ENCODE measurements around the gene SYCN. TPM values are rescaled to one million over a fixed set of nuclear protein-coding genes. Genes with fewer than 3 reads are reported as not detected.

The SYCN gene
- total and polyA plus RNA-seq, 2 of the 8 experiments (the other 6 are each of a cell fraction or from before 2014, with no cell fraction given), result not detected

DNA sequence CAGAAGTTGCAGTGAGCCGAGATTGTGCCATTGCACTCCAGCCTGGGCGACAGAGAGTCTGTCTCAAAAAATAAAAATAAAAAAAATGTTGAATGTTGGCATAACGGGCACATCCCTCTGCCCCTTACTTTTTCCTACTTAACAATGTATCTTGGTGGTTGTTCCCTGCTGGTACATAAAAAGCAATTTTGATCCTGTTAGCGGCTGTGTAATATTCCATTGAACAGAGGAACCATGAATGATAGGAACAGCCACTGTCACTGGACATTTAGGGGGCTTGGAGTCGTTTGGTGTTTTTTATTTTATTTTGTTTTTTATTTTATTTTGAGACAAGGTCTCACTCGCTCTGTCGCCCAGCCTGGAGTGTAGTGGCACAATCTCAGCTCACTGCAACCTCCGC, 17.7 kb downstream of the SYCN start:
- Histone ChIP-seq H3K79me2 (ENCODE audit: control insufficient read depth in 1 of 2, insufficient read depth in 2 of 2, low read length in 2 of 2) (no peaks in the 10 kb centered on the region), H4K91ac (replicated peaks; ENCODE audit: insufficient read length, low read length) (no peak overlapping the region), H2AFZ (ENCODE audit: low read length) (no peak overlapping the region), H3K4me1 (replicated peaks in 1 of 4; ENCODE audit: control insufficient read depth in 3 of 4, insufficient read depth in 4 of 4, low read length in 3 of 4) (peaks cover 0 to 3% (median under 1%) of the 10 kb centered on the region in 4 experiments; a peak in 2 of 7 replicates), H3K23me2 (ENCODE audit: low read depth, low read length) (no peaks in the 10 kb centered on the region), H3K27ac (ENCODE audit: low read depth, low read length) (no peak overlapping the region), H3K36me3 (ENCODE audit: control insufficient read depth in 2 of 4, insufficient read depth in 4 of 4, low read length in 3 of 4) (no peaks in the 10 kb centered on the region), H3K56ac (replicated peaks; ENCODE audit: insufficient read length, low read depth, low read length) (no peak overlapping the region), H3K4me2 (ENCODE audit: insufficient read depth in 1 of 2, low read depth in 2 of 2, low read length in 2 of 2) (no peak overlapping the region), H4K20me1 (replicated peaks in 1 of 2; ENCODE audit: control insufficient read depth in 1 of 2, insufficient read depth in 2 of 2, low read length in 2 of 2) (no peaks in the 10 kb centered on the region), H2AK5ac (ENCODE audit: low read depth, low read length) (no peak overlapping the region), H3K9me3 (ENCODE audit: insufficient read depth in 2 of 2, low read depth in 1 of 2, low read length in 1 of 2) (no peaks in the 10 kb centered on the region), H3K14ac (ENCODE audit: insufficient read length) (no peak overlapping the region), H2BK120ac (replicated peaks; ENCODE audit: low read depth, low read length) (no peak overlapping the region), H3K27me3 (replicated peaks in 1 of 4; ENCODE audit: control insufficient read depth in 3 of 4, extremely low read depth in 1 of 4, insufficient read depth in 3 of 4, low read length in 3 of 4) (no peaks in the 10 kb centered on the region), H3K9ac (replicated peaks in 1 of 4; ENCODE audit: extremely low read depth in 1 of 4, low read depth in 3 of 4, low read length in 3 of 4) (no peak overlapping the region), H2BK12ac (ENCODE audit: low read depth, low read length) (no peak overlapping the region), H3K79me1 (ENCODE audit: low read depth, low read length) (no peaks in the 10 kb centered on the region), H2BK15ac (ENCODE audit: low read length) (no peak overlapping the region), H3K18ac (ENCODE audit: extremely low read depth, low read length) (no peak overlapping the region), H3K23ac (ENCODE audit: insufficient read length) (no peak overlapping the region), H2BK20ac (ENCODE audit: low read length) (no peak overlapping the region), H2BK5ac (ENCODE audit: low read depth, low read length) (no peak overlapping the region), H4K5ac (ENCODE audit: insufficient read length, low read depth, low read length) (no peak overlapping the region), H4K8ac (ENCODE audit: extremely low read depth, insufficient read depth, low read length) (no peak overlapping the region), H3K4ac (replicated peaks; ENCODE audit: insufficient read length, low read depth, low read length) (no peak overlapping the region), H3K4me3 (ENCODE audit: extremely low read depth in 1 of 4, insufficient read depth in 2 of 4, low read depth in 3 of 4, low read length in 4 of 4) (no peak overlapping the region)
- ChIA-PET CTCF (ENCODE audit: partially characterized antibody) (interaction anchor here (0.8 to 3.7 kb wide), 12 partner anchors 11 to 183 kb away, joined by 3 to 33 read pairs (median 8); partner anchors contain the start of gene NCCRP1), POLR2A (ENCODE audit: partially characterized antibody) (interaction anchor here (1.2 to 1.8 kb wide), 2 partner anchors 10 to 64 kb away, joined by 3 to 6 read pairs; partner anchors contain the start of gene NCCRP1)
- TF ChIP-seq SIRT6 (IDR thresholded peaks at IDR 0.05; ENCODE audit: low read length) (no peak), YY1 (IDR thresholded peaks at IDR 0.05; ENCODE audit: low read depth, low read length) (no peak), TCF12 (IDR thresholded peaks at IDR 0.05; ENCODE audit: low read depth, low read length) (no peak), ATF2 (IDR thresholded peaks at IDR 0.05; ENCODE audit: low read length) (no peak), HDAC2 (IDR thresholded peaks at IDR 0.05; ENCODE audit: borderline replicate concordance in 1 of 2, low read depth in 2 of 2, low read length in 2 of 2) (no peak), RFX5 (IDR thresholded peaks at IDR 0.05; ENCODE audit: borderline replicate concordance, low read depth, low read length) (no peak), JUND (IDR thresholded peaks at IDR 0.05; ENCODE audit: low read length) (no peak), SP1 (IDR thresholded peaks at IDR 0.05; ENCODE audit: low read depth, low read length) (no peak), BACH1 (IDR thresholded peaks at IDR 0.05; ENCODE audit: low read length) (no peak), SUZ12 (IDR thresholded peaks at IDR 0.05; ENCODE audit: low read length) (no peak), GABPA (IDR thresholded peaks at IDR 0.05; ENCODE audit: borderline replicate concordance, insufficient read depth, low read length) (no peak), ASH2L (IDR thresholded peaks at IDR 0.05; ENCODE audit: low read length) (no peak)
- FAIRE-seq (no peak), DNase-seq (ENCODE audit: low read depth in 1 of 2, low spot score in 2 of 2) (no peak)
- WGBS, 2 experiments (ENCODE audit: extremely low coverage in 1 of 2, insufficient coverage in 1 of 2, insufficient read length in 1 of 2, insufficient replicate concordance in 2 of 2, low coverage in 1 of 2, low lambda C conversion rate in 2 of 2, missing lambda C conversion rate in 1 of 2), result 89% methylated on average over 8 of the region's 8 CpGs; no CpG with 5 or more reads in 1 of the 2 experiments

Measured in H1 (cell line).